Activated effector memory CD4-positive, alpha-beta T cell treated with anti-CD3 and anti-CD28 coated beads, Interleukin-2, amount 50 U/mL, for 16 hours (primary cell): Measurements from ENCODE around the gene NEDD4L.

Experiments
- DNase-seq: peaks from one replicate; pipeline ENCODE4 v3.0.0-alpha.2; 2020

The NEDD4L gene

GRCh38 chr18:58188996-58189395 lies 145.0 kb downstream of the NEDD4L start:
- no peak for DNase-seq

- no peak for DNase-seq
These were observed 147.0 kb downstream of the NEDD4L start for GRCh38 chr18:58190842-58191530.

- DNase-seq: no peak
These were observed 147.6 kb downstream of the NEDD4L start for GRCh38 chr18:58191626-58192025.

- DNase-seq: no peak
These were observed 148.5 kb downstream of the NEDD4L start for GRCh38 chr18:58192519-58192918.

- no peak for DNase-seq
These were observed 150.0 kb downstream of the NEDD4L start for GRCh38 chr18:58194028-58194427.

- DNase-seq: peak; percentile 71
These were observed 151.3 kb downstream of the NEDD4L start for GRCh38 chr18:58195278-58195765.

- no peak for DNase-seq
These were observed 152.1 kb downstream of the NEDD4L start for GRCh38 chr18:58196164-58196563.

- DNase-seq: no peak
These were observed 153.2 kb downstream of the NEDD4L start for GRCh38 chr18:58196881-58197872.

- no peak for DNase-seq
These were observed 157.2 kb downstream of the NEDD4L start for GRCh38 chr18:58201268-58201667.

GRCh38 chr18:58201733-58202730 lies 158.0 kb downstream of the NEDD4L start:
- DNase-seq: no peak

GRCh38 chr18:58204776-58205442 lies 160.9 kb downstream of the NEDD4L start:
- no peak for DNase-seq

GRCh38 chr18:58205443-58206160 lies 161.6 kb downstream of the NEDD4L start:
- DNase-seq: no peak

GRCh38 chr18:58207520-58208152 lies 163.6 kb downstream of the NEDD4L start:
- no peak for DNase-seq

GRCh38 chr18:58208207-58208932 lies 164.3 kb downstream of the NEDD4L start:
- no peak for DNase-seq

GRCh38 chr18:58209326-58209725 lies 165.3 kb downstream of the NEDD4L start:
- no peak for DNase-seq

GRCh38 chr18:58211510-58211909 lies 167.5 kb downstream of the NEDD4L start:
- DNase-seq: no peak

- DNase-seq: no peak
These were observed 168.2 kb downstream of the NEDD4L start for GRCh38 chr18:58212274-58212673.

GRCh38 chr18:58213440-58213839 lies 169.4 kb downstream of the NEDD4L start:
- DNase-seq: no peak

- no peak for DNase-seq
These were observed 171.0 kb downstream of the NEDD4L start for GRCh38 chr18:58215011-58215410.

GRCh38 chr18:58216071-58216481 lies 172.1 kb downstream of the NEDD4L start:
- DNase-seq: no peak
